ENCODE results near the gene MAML1. TPM values are rescaled to one million over a fixed set of nuclear protein-coding genes. Genes with fewer than 3 reads are reported as not detected.

Gene MAML1
- total and polyA plus RNA-seq, 10 of the 15 experiments (the other 5 are each of a cell fraction or from before 2014, with no cell fraction given) = 0.42 to 23.9 (median 7.3) TPM

DNA sequence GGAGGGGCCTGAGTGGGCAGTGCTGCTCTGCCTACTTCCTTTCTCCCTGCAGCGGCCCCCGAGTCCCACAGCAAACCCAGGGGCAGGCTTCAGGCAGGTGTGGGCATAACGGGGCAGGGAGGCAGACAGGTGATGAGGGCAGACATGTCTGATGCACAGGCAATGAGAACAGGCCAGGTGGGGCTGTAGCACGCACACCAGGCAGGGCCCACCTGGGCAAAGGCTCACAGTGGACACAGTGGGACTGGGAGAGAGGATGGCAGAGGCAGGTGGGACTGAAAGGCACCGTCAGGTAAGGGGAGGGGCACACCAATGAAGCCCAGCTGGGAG lies 67.0 kb downstream of the MAML1 start:
- TF ChIP-seq, protein P1, sequence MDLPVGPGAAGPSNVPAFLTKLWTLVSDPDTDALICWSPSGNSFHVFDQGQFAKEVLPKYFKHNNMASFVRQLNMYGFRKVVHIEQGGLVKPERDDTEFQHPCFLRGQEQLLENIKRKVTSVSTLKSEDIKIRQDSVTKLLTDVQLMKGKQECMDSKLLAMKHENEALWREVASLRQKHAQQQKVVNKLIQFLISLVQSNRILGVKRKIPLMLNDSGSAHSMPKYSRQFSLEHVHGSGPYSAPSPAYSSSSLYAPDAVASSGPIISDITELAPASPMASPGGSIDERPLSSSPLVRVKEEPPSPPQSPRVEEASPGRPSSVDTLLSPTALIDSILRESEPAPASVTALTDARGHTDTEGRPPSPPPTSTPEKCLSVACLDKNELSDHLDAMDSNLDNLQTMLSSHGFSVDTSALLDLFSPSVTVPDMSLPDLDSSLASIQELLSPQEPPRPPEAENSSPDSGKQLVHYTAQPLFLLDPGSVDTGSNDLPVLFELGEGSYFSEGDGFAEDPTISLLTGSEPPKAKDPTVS (IDR thresholded peaks at IDR 0.05; ENCODE audit: low read depth, low read length) = no peak
- TF ChIP-seq MTA2 (IDR thresholded peaks at IDR 0.05; ENCODE audit: low read depth) (no peak), GABPA (IDR thresholded peaks at IDR 0.05; ENCODE audit: low read depth) (no peak), DPF2 (IDR thresholded peaks at IDR 0.05) (no peak), RAD21 (IDR thresholded peaks at IDR 0.05; ENCODE audit: insufficient read depth, low read depth, low read length) (no peak), ZNF274 (IDR thresholded peaks at IDR 0.05; ENCODE audit: insufficient read depth, insufficient read length) (no peak), POU2F2 (IDR thresholded peaks at IDR 0.05; ENCODE audit: borderline replicate concordance, low read depth, low read length) (no peak)
- TF ChIP-seq, protein P2, sequence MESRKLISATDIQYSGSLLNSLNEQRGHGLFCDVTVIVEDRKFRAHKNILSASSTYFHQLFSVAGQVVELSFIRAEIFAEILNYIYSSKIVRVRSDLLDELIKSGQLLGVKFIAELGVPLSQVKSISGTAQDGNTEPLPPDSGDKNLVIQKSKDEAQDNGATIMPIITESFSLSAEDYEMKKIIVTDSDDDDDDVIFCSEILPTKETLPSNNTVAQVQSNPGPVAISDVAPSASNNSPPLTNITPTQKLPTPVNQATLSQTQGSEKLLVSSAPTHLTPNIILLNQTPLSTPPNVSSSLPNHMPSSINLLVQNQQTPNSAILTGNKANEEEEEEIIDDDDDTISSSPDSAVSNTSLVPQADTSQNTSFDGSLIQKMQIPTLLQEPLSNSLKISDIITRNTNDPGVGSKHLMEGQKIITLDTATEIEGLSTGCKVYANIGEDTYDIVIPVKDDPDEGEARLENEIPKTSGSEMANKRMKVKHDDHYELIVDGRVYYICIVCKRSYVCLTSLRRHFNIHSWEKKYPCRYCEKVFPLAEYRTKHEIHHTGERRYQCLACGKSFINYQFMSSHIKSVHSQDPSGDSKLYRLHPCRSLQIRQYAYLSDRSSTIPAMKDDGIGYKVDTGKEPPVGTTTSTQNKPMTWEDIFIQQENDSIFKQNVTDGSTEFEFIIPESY (IDR thresholded peaks at IDR 0.05) = no peak
- TF ChIP-seq, protein P3, sequence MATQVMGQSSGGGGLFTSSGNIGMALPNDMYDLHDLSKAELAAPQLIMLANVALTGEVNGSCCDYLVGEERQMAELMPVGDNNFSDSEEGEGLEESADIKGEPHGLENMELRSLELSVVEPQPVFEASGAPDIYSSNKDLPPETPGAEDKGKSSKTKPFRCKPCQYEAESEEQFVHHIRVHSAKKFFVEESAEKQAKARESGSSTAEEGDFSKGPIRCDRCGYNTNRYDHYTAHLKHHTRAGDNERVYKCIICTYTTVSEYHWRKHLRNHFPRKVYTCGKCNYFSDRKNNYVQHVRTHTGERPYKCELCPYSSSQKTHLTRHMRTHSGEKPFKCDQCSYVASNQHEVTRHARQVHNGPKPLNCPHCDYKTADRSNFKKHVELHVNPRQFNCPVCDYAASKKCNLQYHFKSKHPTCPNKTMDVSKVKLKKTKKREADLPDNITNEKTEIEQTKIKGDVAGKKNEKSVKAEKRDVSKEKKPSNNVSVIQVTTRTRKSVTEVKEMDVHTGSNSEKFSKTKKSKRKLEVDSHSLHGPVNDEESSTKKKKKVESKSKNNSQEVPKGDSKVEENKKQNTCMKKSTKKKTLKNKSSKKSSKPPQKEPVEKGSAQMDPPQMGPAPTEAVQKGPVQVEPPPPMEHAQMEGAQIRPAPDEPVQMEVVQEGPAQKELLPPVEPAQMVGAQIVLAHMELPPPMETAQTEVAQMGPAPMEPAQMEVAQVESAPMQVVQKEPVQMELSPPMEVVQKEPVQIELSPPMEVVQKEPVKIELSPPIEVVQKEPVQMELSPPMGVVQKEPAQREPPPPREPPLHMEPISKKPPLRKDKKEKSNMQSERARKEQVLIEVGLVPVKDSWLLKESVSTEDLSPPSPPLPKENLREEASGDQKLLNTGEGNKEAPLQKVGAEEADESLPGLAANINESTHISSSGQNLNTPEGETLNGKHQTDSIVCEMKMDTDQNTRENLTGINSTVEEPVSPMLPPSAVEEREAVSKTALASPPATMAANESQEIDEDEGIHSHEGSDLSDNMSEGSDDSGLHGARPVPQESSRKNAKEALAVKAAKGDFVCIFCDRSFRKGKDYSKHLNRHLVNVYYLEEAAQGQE (IDR thresholded peaks at IDR 0.05; ENCODE audit: low read depth, low read length) = no peak
- TF ChIP-seq, protein P4, sequence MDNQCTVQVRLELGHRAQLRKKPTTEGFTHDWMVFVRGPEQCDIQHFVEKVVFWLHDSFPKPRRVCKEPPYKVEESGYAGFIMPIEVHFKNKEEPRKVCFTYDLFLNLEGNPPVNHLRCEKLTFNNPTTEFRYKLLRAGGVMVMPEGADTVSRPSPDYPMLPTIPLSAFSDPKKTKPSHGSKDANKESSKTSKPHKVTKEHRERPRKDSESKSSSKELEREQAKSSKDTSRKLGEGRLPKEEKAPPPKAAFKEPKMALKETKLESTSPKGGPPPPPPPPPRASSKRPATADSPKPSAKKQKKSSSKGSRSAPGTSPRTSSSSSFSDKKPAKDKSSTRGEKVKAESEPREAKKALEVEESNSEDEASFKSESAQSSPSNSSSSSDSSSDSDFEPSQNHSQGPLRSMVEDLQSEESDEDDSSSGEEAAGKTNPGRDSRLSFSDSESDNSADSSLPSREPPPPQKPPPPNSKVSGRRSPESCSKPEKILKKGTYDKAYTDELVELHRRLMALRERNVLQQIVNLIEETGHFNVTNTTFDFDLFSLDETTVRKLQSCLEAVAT (IDR thresholded peaks at IDR 0.05) = no peak
- intact Hi-C loops (cut with micrococcal nuclease; ENCODE audit: unreplicated experiment) = loop anchor here (5.0 kb wide), 1 partner anchor 37 kb away; no protein-coding TSS in a partner anchor
- SMC1A ChIA-PET (ENCODE audit: uncharacterized antibody, unreplicated experiment) = no interaction called here

More for the DNA sequence above, 67.0 kb downstream of the MAML1 start:
- WGBS (ENCODE audit: insufficient coverage, insufficient replicate concordance, low lambda C conversion rate, missing lambda C conversion rate) = 83% methylated on average over 5 of the region's 5 CpGs
- Histone ChIP-seq H3K27ac (ENCODE audit: control insufficient read depth, insufficient read depth) (no peak overlapping the region), H3K27me3 (replicated peaks in 1 of 2; ENCODE audit: control insufficient read depth in 2 of 2, insufficient read depth in 2 of 2, low read length in 1 of 2) (no peaks in the 10 kb centered on the region), H3K9ac (ENCODE audit: control insufficient read depth, insufficient read depth, low read length) (no peak overlapping the region), H3K79me2 (ENCODE audit: control insufficient read depth, insufficient read depth, low read length) (peaks cover 11% of the 10 kb centered on the region), H2AFZ (ENCODE audit: control insufficient read depth, low read depth, low read length) (no peak overlapping the region), H3K4me2 (ENCODE audit: control insufficient read depth, insufficient read depth) (no peak overlapping the region), H3K4me3 (no peak overlapping the region), H3K4me1 (ENCODE audit: control insufficient read depth, insufficient read depth, low read length) (peaks cover 19% of the 10 kb centered on the region), H3K9me3 (replicated peaks; ENCODE audit: control insufficient read depth, insufficient read depth, low read length) (no peaks in the 10 kb centered on the region), H3K36me3 (ENCODE audit: control insufficient read depth in 2 of 2, insufficient read depth in 2 of 2, low read length in 1 of 2) (peaks cover 0 to 13% of the 10 kb centered on the region in 2 experiments; a peak in 2 of 4 replicates), H4K20me1 (ENCODE audit: control insufficient read depth, insufficient read depth) (no peaks in the 10 kb centered on the region)
- no TSS peak for BruUV-seq (replicated peaks)
- in situ Hi-C loops (cut with MboI) = loop anchor here (25.0 kb wide), 1 partner anchor 288 kb away; no protein-coding TSS in a partner anchor
- no peak for ATAC-seq
- DNase-seq (ENCODE audit: low read depth, low spot score) = no peak
- FAIRE-seq = no peak
- RAD21 ChIA-PET (ENCODE audit: unreplicated experiment) = interaction anchor here (0.6 kb wide), 1 partner anchor 65 kb away, joined by 3 read pairs; no protein-coding TSS in a partner anchor
- POLR2A ChIA-PET = no interaction called here
- CTCF ChIA-PET = interaction anchor here (3.2 kb wide), 1 partner anchor 58 kb away, joined by 13 read pairs; the partner anchor contains the start of gene MRNIP
